Measurements from ENCODE around the gene SRRD.
A peak's percentile ranks its signal among the peaks of the same experiment; 100 is the strongest.

SRRD gene

GRCh38 chr22:26483043-26483438 lies 636 bp upstream of the SRRD start:
- H3K9me3 ChIP-seq (ENCODE audit: control insufficient read depth, insufficient read depth, low read length), result no peaks in the 10 kb centered on the region
- no peaks in the 10 kb centered on the region for H3K27me3 ChIP-seq (ENCODE audit: control insufficient read depth, insufficient read depth, low read length)
- no peak overlapping the region for H3K27ac ChIP-seq (ENCODE audit: low read length)
- no CpG with 5 or more reads among the region's 7 CpGs for WGBS (ENCODE audit: insufficient coverage, insufficient read length)
- no peaks in the 10 kb centered on the region; the same call in 1 of the 2 replicates for H3K36me3 ChIP-seq (ENCODE audit: control insufficient read depth, insufficient read depth, low read length)
- H3K4me3 ChIP-seq (ENCODE audit: low read length), result peak overlapping the region; percentile 82
- no peak for DNase-seq (ENCODE audit: low read depth, low spot score)
- peaks cover 1% of the 10 kb centered on the region; the same call in 1 of the 2 replicates for H3K4me1 ChIP-seq (ENCODE audit: control insufficient read depth, insufficient read depth, low read length)

GRCh38 chr22:26484360-26484706 lies 656 bp downstream of the SRRD start:
- no peak overlapping the region for H3K27ac ChIP-seq (ENCODE audit: low read length)
- H3K4me3 ChIP-seq (ENCODE audit: low read length), result peak overlapping the region; percentile 82; the same call in 1 of the 2 replicates
- peaks cover 1% of the 10 kb centered on the region; the same call in 1 of the 2 replicates for H3K4me1 ChIP-seq (ENCODE audit: control insufficient read depth, insufficient read depth, low read length)
- no peaks in the 10 kb centered on the region; the same call in 1 of the 2 replicates for H3K36me3 ChIP-seq (ENCODE audit: control insufficient read depth, insufficient read depth, low read length)
- no peak for DNase-seq (ENCODE audit: low read depth, low spot score)
- no CpG with 5 or more reads among the region's 6 CpGs for WGBS (ENCODE audit: insufficient coverage, insufficient read length)
- no peaks in the 10 kb centered on the region for H3K9me3 ChIP-seq (ENCODE audit: control insufficient read depth, insufficient read depth, low read length)
- no peaks in the 10 kb centered on the region for H3K27me3 ChIP-seq (ENCODE audit: control insufficient read depth, insufficient read depth, low read length)

DNA sequence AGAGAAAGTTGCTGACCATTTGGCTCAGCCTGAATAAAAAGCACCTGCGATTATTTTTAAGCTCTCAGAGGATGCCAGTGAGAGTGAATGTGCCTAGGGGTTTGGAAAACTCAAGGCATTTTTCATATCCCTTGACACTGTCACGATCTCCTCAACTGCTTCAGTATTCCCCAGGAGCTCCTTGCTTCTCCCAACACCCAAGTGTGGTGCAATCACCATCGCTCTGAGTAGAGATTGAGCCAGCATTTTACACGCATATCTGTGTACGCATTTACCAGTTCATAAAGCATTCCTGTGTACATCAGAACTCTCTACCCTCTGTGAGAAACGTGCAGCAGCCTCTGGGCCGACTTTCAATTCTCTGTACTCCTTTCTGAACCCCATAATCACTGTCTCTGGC lies 1.3 kb downstream of the SRRD start:
- Histone ChIP-seq H3K4me1 (ENCODE audit: control insufficient read depth, insufficient read depth, low read length) (peaks cover 1% of the 10 kb centered on the region; the same call in 1 of the 2 replicates), H3K4me3 (ENCODE audit: low read length) (no peak overlapping the region), H3K36me3 (ENCODE audit: control insufficient read depth, insufficient read depth, low read length) (no peaks in the 10 kb centered on the region; the same call in 1 of the 2 replicates), H3K9me3 (ENCODE audit: control insufficient read depth, insufficient read depth, low read length) (no peaks in the 10 kb centered on the region), H3K27ac (ENCODE audit: low read length) (no peak overlapping the region), H3K27me3 (ENCODE audit: control insufficient read depth, insufficient read depth, low read length) (no peaks in the 10 kb centered on the region)
- no CpG with 5 or more reads among the region's 7 CpGs for WGBS (ENCODE audit: insufficient coverage, insufficient read length)
- no peak for DNase-seq (ENCODE audit: low read depth, low spot score)

- Histone ChIP-seq H3K9me3 (ENCODE audit: control insufficient read depth, insufficient read depth, low read length) (no peaks in the 10 kb centered on the region), H3K36me3 (ENCODE audit: control insufficient read depth, insufficient read depth, low read length) (no peaks in the 10 kb centered on the region; the same call in 1 of the 2 replicates), H3K4me3 (ENCODE audit: low read length) (no peak overlapping the region), H3K4me1 (ENCODE audit: control insufficient read depth, insufficient read depth, low read length) (peaks cover 1% of the 10 kb centered on the region; the same call in 1 of the 2 replicates), H3K27me3 (ENCODE audit: control insufficient read depth, insufficient read depth, low read length) (no peaks in the 10 kb centered on the region), H3K27ac (ENCODE audit: low read length) (no peak overlapping the region)
- no peak for DNase-seq (ENCODE audit: low read depth, low spot score)
- WGBS (ENCODE audit: insufficient coverage, insufficient read length), result no CpG with 5 or more reads among the region's 3 CpGs
These were observed 2.2 kb downstream of the SRRD start for GRCh38 chr22:26485806-26486390.

DNA sequence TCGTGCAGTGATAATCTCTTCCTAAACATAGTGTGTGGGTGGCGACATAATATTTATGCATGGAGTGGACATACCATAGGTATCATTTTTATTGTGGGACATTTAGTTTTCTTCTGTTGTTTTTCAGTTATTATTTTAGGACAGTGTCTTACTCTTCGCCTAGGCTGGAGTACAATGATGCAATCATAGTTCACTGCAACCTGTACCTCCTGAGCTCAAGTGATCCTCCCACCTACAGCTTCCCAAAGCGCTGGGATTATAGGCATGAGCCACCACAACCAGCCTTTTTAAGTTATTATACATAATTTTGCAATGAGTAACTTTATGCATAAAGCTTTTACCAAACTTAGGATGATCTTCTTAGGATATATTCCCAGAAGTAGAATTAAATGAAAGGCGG lies 2.7 kb downstream of the SRRD start:
- WGBS (ENCODE audit: insufficient coverage, insufficient read length), result no CpG with 5 or more reads among the region's 5 CpGs
- no peaks in the 10 kb centered on the region for H3K9me3 ChIP-seq (ENCODE audit: control insufficient read depth, insufficient read depth, low read length)
- peaks cover under 1% of the 10 kb centered on the region; the same call in 1 of the 2 replicates for H3K36me3 ChIP-seq (ENCODE audit: control insufficient read depth, insufficient read depth, low read length)
- H3K27me3 ChIP-seq (ENCODE audit: control insufficient read depth, insufficient read depth, low read length), result no peaks in the 10 kb centered on the region
- H3K27ac ChIP-seq (ENCODE audit: low read length), result no peak overlapping the region
- peaks cover 1% of the 10 kb centered on the region; the same call in 1 of the 2 replicates for H3K4me1 ChIP-seq (ENCODE audit: control insufficient read depth, insufficient read depth, low read length)
- no peak for DNase-seq (ENCODE audit: low read depth, low spot score)
- H3K4me3 ChIP-seq (ENCODE audit: low read length), result no peak overlapping the region

GRCh38 chr22:26487996-26488395 lies 4.3 kb downstream of the SRRD start:
- DNase-seq (ENCODE audit: low read depth, low spot score), result no peak
- Histone ChIP-seq H3K4me3 (ENCODE audit: low read length) (no peak overlapping the region), H3K4me1 (ENCODE audit: control insufficient read depth, insufficient read depth, low read length) (no peaks in the 10 kb centered on the region), H3K27ac (ENCODE audit: low read length) (no peak overlapping the region), H3K27me3 (ENCODE audit: control insufficient read depth, insufficient read depth, low read length) (no peaks in the 10 kb centered on the region), H3K36me3 (ENCODE audit: control insufficient read depth, insufficient read depth, low read length) (peaks cover 10% of the 10 kb centered on the region; the same call in 1 of the 2 replicates), H3K9me3 (ENCODE audit: control insufficient read depth, insufficient read depth, low read length) (no peaks in the 10 kb centered on the region)
- no CpG with 5 or more reads among the region's 3 CpGs for WGBS (ENCODE audit: insufficient coverage, insufficient read length)

DNA sequence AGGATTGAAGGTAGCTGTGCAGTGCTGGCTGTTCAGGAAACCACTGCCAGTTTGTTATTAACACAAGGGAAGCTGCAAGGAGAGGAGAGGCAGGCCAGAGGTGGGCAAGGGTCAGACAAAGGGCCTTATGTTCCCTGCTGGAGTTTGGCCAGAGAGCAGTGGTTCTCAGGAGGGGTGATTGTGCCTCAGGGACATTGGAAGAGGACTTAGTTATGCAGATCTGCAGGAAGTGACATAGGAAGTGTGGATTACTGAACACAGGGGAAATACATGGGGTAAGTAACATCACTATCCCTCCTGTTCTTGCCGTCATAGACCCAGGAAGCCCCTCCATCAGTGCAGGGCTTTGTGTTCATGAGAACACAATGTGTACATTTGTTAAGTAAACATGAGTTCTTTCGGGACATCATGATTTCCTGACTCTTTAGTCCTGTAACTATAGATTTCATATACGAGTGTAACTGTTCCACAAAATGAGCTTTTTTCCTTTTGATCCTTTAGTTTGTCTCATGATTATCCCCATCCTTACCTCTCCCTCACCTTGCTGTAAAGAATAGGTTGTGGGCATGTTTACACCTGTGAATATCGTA lies 5.9 kb downstream of the SRRD start:
- DNase-seq (ENCODE audit: low read depth, low spot score), result no peak
- H3K27me3 ChIP-seq (ENCODE audit: control insufficient read depth, insufficient read depth, low read length), result no peaks in the 10 kb centered on the region
- H3K4me3 ChIP-seq (ENCODE audit: low read length), result no peak overlapping the region
- no peak overlapping the region for H3K27ac ChIP-seq (ENCODE audit: low read length)
- no peaks in the 10 kb centered on the region for H3K9me3 ChIP-seq (ENCODE audit: control insufficient read depth, insufficient read depth, low read length)
- H3K36me3 ChIP-seq (ENCODE audit: control insufficient read depth, insufficient read depth, low read length), result peaks cover 20% of the 10 kb centered on the region; the same call in 1 of the 2 replicates
- WGBS (ENCODE audit: insufficient coverage, insufficient read length), result no CpG with 5 or more reads among the region's 4 CpGs
- H3K4me1 ChIP-seq (ENCODE audit: control insufficient read depth, insufficient read depth, low read length), result no peaks in the 10 kb centered on the region

DNA sequence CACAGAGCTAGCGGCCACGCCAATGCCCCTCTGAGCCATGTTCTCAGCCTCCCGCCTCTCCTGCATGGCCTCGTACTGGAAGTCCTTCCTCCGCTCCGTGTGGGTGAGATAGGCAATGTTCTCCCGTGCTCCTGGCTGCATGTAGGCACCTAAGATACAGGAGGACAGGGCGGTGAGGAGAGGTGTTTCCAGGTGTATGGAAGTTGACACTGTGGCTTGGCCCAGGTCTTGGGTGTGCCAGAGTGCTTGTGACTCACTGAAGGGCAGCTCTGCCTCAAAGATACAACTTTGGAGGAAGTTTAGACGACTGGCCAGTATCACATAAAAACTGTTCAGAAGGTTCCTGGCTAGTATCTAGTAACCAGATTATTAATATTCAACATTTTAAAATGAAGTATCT lies 8.5 kb downstream of the SRRD start:
- no CpG with 5 or more reads among the region's 9 CpGs for WGBS (ENCODE audit: insufficient coverage, insufficient read length)
- Histone ChIP-seq H3K9me3 (ENCODE audit: control insufficient read depth, insufficient read depth, low read length) (no peaks in the 10 kb centered on the region), H3K4me3 (ENCODE audit: low read length) (no peak overlapping the region), H3K27me3 (ENCODE audit: control insufficient read depth, insufficient read depth, low read length) (no peaks in the 10 kb centered on the region), H3K27ac (ENCODE audit: low read length) (no peak overlapping the region), H3K4me1 (ENCODE audit: control insufficient read depth, insufficient read depth, low read length) (no peaks in the 10 kb centered on the region), H3K36me3 (ENCODE audit: control insufficient read depth, insufficient read depth, low read length) (peaks cover 34% of the 10 kb centered on the region)
- no peak for DNase-seq (ENCODE audit: low read depth, low spot score)

DNA sequence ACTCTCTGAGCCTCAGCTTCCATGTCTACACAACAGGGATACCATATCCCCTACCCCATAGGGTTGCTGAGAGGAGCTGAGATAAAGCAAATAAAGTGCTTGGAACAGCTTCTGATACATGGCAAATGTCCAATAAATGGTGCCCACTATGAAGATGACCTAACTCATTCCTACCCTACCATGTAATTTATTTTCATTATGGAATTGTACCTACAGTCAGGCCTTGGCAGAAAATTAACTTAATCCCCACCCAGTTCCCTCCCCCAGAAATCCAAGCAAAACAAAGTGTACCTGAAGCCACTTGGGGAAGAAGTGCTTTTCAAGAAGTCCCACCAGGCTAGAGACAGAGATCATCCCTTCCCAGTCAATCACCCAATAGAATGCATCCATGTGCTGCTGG lies 10.8 kb downstream of the SRRD start:
- peaks cover 41% of the 10 kb centered on the region for H3K36me3 ChIP-seq (ENCODE audit: control insufficient read depth, insufficient read depth, low read length)
- no peak overlapping the region for H3K4me3 ChIP-seq (ENCODE audit: low read length)
- DNase-seq (ENCODE audit: low read depth, low spot score), result no peak
- no peaks in the 10 kb centered on the region for H3K27me3 ChIP-seq (ENCODE audit: control insufficient read depth, insufficient read depth, low read length)
- H3K9me3 ChIP-seq (ENCODE audit: control insufficient read depth, insufficient read depth, low read length), result no peaks in the 10 kb centered on the region
- H3K27ac ChIP-seq (ENCODE audit: low read length), result no peak overlapping the region
- H3K4me1 ChIP-seq (ENCODE audit: control insufficient read depth, insufficient read depth, low read length), result no peaks in the 10 kb centered on the region

DNA sequence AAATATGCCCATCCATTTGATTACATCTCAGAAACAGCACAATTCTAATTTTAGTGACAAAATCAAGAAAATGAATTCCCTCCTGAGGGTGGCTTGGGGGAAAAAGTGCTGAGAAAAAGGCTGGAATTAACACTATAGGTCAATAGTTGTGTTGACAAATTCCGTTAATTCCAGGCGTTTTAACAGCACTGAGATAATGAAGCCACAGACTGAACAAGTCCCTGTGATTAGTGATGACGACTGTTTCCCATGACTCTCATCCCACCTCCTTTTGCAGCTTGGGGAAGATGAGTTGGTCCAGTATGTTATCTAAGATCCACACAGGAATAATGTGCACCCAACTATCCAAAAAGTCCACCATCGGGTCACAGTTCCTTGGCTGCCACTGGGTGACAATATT lies 12.8 kb downstream of the SRRD start:
- no peak for DNase-seq (ENCODE audit: low read depth, low spot score)
- H3K27me3 ChIP-seq (ENCODE audit: control insufficient read depth, insufficient read depth, low read length), result no peaks in the 10 kb centered on the region
- H3K4me3 ChIP-seq (ENCODE audit: low read length), result no peak overlapping the region
- WGBS (ENCODE audit: insufficient coverage, insufficient read length), result no CpG with 5 or more reads among the region's 4 CpGs
- peaks cover 41% of the 10 kb centered on the region for H3K36me3 ChIP-seq (ENCODE audit: control insufficient read depth, insufficient read depth, low read length)
- H3K4me1 ChIP-seq (ENCODE audit: control insufficient read depth, insufficient read depth, low read length), result no peaks in the 10 kb centered on the region
- no peak overlapping the region for H3K27ac ChIP-seq (ENCODE audit: low read length)
- H3K9me3 ChIP-seq (ENCODE audit: control insufficient read depth, insufficient read depth, low read length), result no peaks in the 10 kb centered on the region

GRCh38 chr22:26499188-26499703 lies 15.6 kb downstream of the SRRD start:
- no CpG with 5 or more reads among the region's 25 CpGs for WGBS (ENCODE audit: insufficient coverage, insufficient read length)
- Histone ChIP-seq H3K9me3 (ENCODE audit: control insufficient read depth, insufficient read depth, low read length) (no peaks in the 10 kb centered on the region), H3K4me3 (ENCODE audit: low read length) (no peak overlapping the region), H3K36me3 (ENCODE audit: control insufficient read depth, insufficient read depth, low read length) (peaks cover 30% of the 10 kb centered on the region), H3K27me3 (ENCODE audit: control insufficient read depth, insufficient read depth, low read length) (no peaks in the 10 kb centered on the region), H3K27ac (ENCODE audit: low read length) (no peak overlapping the region), H3K4me1 (ENCODE audit: control insufficient read depth, insufficient read depth, low read length) (0 out of 2 replicates have a peak, but pooled peaks cover 2% of the 10 kb centered on the region)
- DNase-seq (ENCODE audit: low read depth, low spot score), result no peak
